Measurements from ENCODE around the gene TMEM120B.
A peak's percentile ranks its signal among the peaks of the same experiment; 100 is the strongest.
"Not testable (repeated sequence)": the region's sequence is repeated elsewhere in the genome, so short reads cannot be mapped to it uniquely, and the experiment has no call there.

The TMEM120B gene

GRCh38 chr12:121709478-121709961 is 3.0 kb upstream of the TMEM120B start:
- no peak for DNase-seq

- peak; percentile 6 for DNase-seq
Measured at GRCh38 chr12:121711361-121712189, 977 bp upstream of the TMEM120B start.

- DNase-seq, result no peak
Measured at GRCh38 chr12:121712190-121712460, 427 bp upstream of the TMEM120B start.

- DNase-seq, result no peak
Measured at GRCh38 chr12:121713257-121713777, 765 bp downstream of the TMEM120B start.

GRCh38 chr12:121713793-121714192 is 1.2 kb downstream of the TMEM120B start:
- no peak for DNase-seq

GRCh38 chr12:121715055-121715454 is 2.5 kb downstream of the TMEM120B start:
- not testable (repeated sequence) for DNase-seq

- DNase-seq, result no peak
Measured at GRCh38 chr12:121715862-121716435, 3.4 kb downstream of the TMEM120B start.

GRCh38 chr12:121717041-121717699 is 4.6 kb downstream of the TMEM120B start:
- no peak for DNase-seq

- peak; percentile 78 for DNase-seq
Measured at GRCh38 chr12:121718653-121719239, 6.2 kb downstream of the TMEM120B start.

- DNase-seq, result no peak
Measured at GRCh38 chr12:121719926-121720414, 7.4 kb downstream of the TMEM120B start.

- no peak for DNase-seq
Measured at GRCh38 chr12:121720762-121721161, 8.2 kb downstream of the TMEM120B start.

GRCh38 chr12:121722511-121722910 is 10.0 kb downstream of the TMEM120B start:
- no peak for DNase-seq

GRCh38 chr12:121723200-121723599 is 10.6 kb downstream of the TMEM120B start:
- DNase-seq, result no peak

- no peak for DNase-seq
Measured at GRCh38 chr12:121724925-121725324, 12.4 kb downstream of the TMEM120B start.

- no peak for DNase-seq
Measured at GRCh38 chr12:121725423-121725822, 12.9 kb downstream of the TMEM120B start.

- DNase-seq, result no peak
Measured at GRCh38 chr12:121729021-121729420, 16.5 kb downstream of the TMEM120B start.

GRCh38 chr12:121731473-121731872 is 18.9 kb downstream of the TMEM120B start:
- no peak for DNase-seq

- DNase-seq, result no peak
Measured at GRCh38 chr12:121733849-121734248, 21.3 kb downstream of the TMEM120B start.

- DNase-seq, result no peak
Measured at GRCh38 chr12:121738340-121738858, 25.8 kb downstream of the TMEM120B start.

- peak; percentile 91 for DNase-seq
Measured at GRCh38 chr12:121740847-121741246, 28.3 kb downstream of the TMEM120B start.

- DNase-seq, result no peak
Measured at GRCh38 chr12:121741743-121742142, 29.2 kb downstream of the TMEM120B start.

- not testable (repeated sequence) for DNase-seq
Measured at GRCh38 chr12:121745545-121745944, 33.0 kb downstream of the TMEM120B start.

- DNase-seq, result no peak
Measured at GRCh38 chr12:121748218-121748570, 35.6 kb downstream of the TMEM120B start.
